ENCODE results near the gene ISCU.

DNA sequence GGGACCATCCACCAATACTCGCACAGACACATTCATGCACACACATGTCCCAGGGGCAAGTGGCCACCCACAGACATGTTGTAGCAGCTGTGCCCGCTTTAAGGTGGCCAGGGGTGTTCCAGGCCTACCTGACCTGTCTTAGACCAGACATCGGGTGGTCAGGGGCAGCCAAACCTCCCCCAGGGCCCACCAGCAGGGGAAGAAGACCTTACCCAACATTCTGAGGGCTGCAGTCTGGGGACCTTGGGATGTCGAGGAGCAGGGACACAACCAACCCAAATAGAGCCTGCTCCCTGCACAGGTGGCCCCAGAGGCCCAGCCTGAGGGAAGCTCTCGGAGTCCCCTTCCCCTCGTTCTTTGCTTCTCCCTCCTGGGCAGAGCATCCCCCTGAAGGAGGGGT is 37.1 kb downstream of the ISCU start:
- no peak for TF ChIP-seq MAX (IDR thresholded peaks at IDR 0.05)
- no peak for TF ChIP-seq ZBTB7A (IDR thresholded peaks at IDR 0.05; ENCODE audit: low read depth)
- no peak for TF ChIP-seq EGR1 (IDR thresholded peaks at IDR 0.05)
- TF ChIP-seq TAF1 (IDR thresholded peaks at IDR 0.05; ENCODE audit: low read depth), result no peak
- no peak for TF ChIP-seq CEBPB (IDR thresholded peaks at IDR 0.05)
- no peak for TF ChIP-seq TCF12 (IDR thresholded peaks at IDR 0.05; ENCODE audit: low read depth)
- TF ChIP-seq YY1 (IDR thresholded peaks at IDR 0.05; ENCODE audit: low read depth), result no peak
- no peak for TF ChIP-seq EP300 (IDR thresholded peaks at IDR 0.05; ENCODE audit: borderline replicate concordance)
- no peak for TF ChIP-seq REST (IDR thresholded peaks at IDR 0.05; ENCODE audit: low read depth)
- TF ChIP-seq NFIC (IDR thresholded peaks at IDR 0.05), result no peak
- no peak for TF ChIP-seq RAD21 (IDR thresholded peaks at IDR 0.05; ENCODE audit: low read depth)

Measured in Ishikawa (cell line).